Right lobe of liver (tissue), 4 donors: ENCODE results near the gene SPRING1.

Experiments
- POLR2A ChIP-seq: fragments of 450-650 bp; IDR thresholded peaks from one replicate; pipeline ENCODE4 v1.6.1; 2017; ENCODE audit warnings: antibody characterized with exemption, mild to moderate bottlenecking
- TF ChIP-seq, protein P1 (sequence below), 4 donors: fragments of 200-600 bp in 3 of 4; fragments of 450-650 bp in 1 of 4; IDR thresholded peaks; one replicate each; pipeline versions ENCODE4 v1.5.1 to v1.8.0; 2016 to 2022; ENCODE audit warnings: antibody characterized with exemption in 4 of 4, mild to moderate bottlenecking in 2 of 4
- donor health status: DM: no; HTN: no; CAD: no.
- donor health status: DM: no; HTN: no; CAD: no.
- donor health status: DM: no; HTN: yes; CAD: no.

DNA sequence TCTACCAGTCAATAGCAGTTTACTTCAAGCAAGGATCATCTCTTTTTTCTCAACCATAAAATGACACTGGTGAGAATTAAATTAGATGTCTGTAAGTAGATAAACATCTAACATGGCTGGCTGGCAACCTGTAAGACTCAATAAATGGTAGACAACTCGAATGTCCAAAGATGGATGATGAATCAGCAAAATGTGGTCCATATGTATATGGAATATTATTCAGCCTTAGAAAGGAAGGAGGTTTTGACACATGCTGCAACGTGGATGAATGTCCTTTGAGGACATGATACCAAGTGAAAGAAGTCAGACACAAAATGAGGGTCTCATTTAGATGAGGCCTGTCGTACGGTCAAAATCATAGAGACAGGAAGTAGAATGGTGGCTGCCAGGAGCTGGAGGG is 46.2 kb downstream of the SPRING1 start:
- TF ChIP-seq, protein P1, sequence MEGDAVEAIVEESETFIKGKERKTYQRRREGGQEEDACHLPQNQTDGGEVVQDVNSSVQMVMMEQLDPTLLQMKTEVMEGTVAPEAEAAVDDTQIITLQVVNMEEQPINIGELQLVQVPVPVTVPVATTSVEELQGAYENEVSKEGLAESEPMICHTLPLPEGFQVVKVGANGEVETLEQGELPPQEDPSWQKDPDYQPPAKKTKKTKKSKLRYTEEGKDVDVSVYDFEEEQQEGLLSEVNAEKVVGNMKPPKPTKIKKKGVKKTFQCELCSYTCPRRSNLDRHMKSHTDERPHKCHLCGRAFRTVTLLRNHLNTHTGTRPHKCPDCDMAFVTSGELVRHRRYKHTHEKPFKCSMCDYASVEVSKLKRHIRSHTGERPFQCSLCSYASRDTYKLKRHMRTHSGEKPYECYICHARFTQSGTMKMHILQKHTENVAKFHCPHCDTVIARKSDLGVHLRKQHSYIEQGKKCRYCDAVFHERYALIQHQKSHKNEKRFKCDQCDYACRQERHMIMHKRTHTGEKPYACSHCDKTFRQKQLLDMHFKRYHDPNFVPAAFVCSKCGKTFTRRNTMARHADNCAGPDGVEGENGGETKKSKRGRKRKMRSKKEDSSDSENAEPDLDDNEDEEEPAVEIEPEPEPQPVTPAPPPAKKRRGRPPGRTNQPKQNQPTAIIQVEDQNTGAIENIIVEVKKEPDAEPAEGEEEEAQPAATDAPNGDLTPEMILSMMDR (IDR thresholded peaks at IDR 0.05) = no peak
- TF ChIP-seq POLR2A = no peak
